ENCODE measurements around the gene NDUFB6. TPM values are rescaled to one million over a fixed set of nuclear protein-coding genes. Genes with fewer than 3 reads are reported as not detected.

Gene NDUFB6
- total RNA-seq, 6 donors from 2014 or later = 3.1 to 46.9 (median 25.9) TPM

DNA sequence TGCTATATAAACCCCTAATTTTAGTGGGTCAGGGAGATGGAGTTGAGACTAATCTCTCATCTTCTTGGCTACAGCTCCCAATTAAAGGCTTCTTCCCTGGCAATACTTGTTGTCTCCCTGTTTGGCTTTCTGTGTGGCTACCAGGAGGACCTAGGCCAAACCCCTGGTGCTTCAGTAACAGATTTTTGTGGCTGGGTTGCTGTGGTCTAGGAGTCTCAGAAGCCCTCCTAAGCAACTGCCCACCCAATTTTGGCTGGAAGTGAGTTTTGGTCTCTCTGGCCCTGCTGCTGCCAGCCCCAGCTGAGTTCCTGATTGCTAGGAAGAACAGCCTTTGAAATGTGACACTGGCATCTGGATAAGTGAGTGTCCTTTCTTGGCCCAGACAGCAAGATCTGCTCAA is 56.7 kb downstream of the NDUFB6 start:
- Histone ChIP-seq H3K27me3 (no peaks in the 10 kb centered on the region), H3K4me3 (no peak overlapping the region), H3K27ac (no peak overlapping the region), H3K9me3 (no peaks in the 10 kb centered on the region), H3K4me1 (peaks cover 0 to 6% (median 0%) of the 10 kb centered on the region in 4 donors), H3K36me3 (peaks cover 0 to 3% (median 0%) of the 10 kb centered on the region in 4 donors)
- TF ChIP-seq EP300 (IDR thresholded peaks at IDR 0.05) = no peak
- TF ChIP-seq POLR2AphosphoS5 (IDR thresholded peaks at IDR 0.05) = no peak
- TF ChIP-seq POLR2A (IDR thresholded peaks at IDR 0.05) = no peak
- TF ChIP-seq, protein P1, sequence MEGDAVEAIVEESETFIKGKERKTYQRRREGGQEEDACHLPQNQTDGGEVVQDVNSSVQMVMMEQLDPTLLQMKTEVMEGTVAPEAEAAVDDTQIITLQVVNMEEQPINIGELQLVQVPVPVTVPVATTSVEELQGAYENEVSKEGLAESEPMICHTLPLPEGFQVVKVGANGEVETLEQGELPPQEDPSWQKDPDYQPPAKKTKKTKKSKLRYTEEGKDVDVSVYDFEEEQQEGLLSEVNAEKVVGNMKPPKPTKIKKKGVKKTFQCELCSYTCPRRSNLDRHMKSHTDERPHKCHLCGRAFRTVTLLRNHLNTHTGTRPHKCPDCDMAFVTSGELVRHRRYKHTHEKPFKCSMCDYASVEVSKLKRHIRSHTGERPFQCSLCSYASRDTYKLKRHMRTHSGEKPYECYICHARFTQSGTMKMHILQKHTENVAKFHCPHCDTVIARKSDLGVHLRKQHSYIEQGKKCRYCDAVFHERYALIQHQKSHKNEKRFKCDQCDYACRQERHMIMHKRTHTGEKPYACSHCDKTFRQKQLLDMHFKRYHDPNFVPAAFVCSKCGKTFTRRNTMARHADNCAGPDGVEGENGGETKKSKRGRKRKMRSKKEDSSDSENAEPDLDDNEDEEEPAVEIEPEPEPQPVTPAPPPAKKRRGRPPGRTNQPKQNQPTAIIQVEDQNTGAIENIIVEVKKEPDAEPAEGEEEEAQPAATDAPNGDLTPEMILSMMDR (IDR thresholded peaks at IDR 0.05) = no peak
- no peak for DNase-seq
- ATAC-seq (ENCODE audit: low FRiP score in 2 of 2) = no peak

DNA sequence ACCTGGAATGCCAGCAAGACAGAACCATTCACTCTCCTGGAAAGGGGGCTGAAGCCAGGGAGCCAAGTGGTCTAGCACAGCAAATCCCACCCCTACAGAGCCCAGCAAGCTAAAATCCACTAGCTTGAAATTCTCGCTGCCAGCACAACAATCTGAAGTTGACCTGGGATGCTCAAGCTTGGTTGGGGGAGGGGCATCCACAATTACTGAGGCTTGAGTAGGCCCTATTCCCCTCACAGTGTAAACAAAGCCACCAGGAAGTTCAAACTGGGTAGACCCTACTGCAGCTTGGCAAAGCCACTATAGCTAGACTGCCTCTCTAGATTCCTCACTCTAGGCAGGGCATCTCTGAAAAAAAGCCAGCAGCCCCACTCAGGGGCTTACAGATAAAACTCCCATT is 64.2 kb downstream of the NDUFB6 start:
- DNase-seq = no peak
- peaks cover 5 to 12% (median 9%) of the 10 kb centered on the region in 4 donors for H3K4me1 ChIP-seq
- no peak overlapping the region for H3K27ac ChIP-seq
- no peak for ATAC-seq (ENCODE audit: low FRiP score in 2 of 2)
- TF ChIP-seq, protein P1 (IDR thresholded peaks at IDR 0.05) = no peak
- no peaks in the 10 kb centered on the region for H3K9me3 ChIP-seq
- no peak overlapping the region for H3K4me3 ChIP-seq
- H3K36me3 ChIP-seq = no peaks in the 10 kb centered on the region
- no peaks in the 10 kb centered on the region for H3K27me3 ChIP-seq
- 81 to 83% methylated on average over 1 of the region's 1 CpG for WGBS, 2 donors

DNA sequence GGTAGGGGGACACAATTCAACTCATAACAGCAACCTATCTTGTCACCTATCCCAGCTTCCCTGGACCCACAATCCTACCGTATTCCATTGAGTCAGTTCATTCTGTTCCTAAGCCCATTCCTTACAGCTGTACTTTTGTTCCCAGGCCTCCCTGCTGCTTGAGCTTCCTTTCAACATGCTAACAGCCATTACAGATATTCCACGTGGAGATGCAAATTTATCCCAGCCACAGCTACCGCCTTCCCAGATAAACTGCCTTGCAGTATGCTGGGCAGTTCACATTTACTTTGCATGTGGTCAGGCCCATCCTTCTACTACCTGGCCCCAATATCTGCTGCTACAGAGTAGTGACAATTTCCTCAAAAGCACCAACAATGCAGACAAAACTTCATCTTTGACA is 70.0 kb downstream of the NDUFB6 start:
- WGBS, 2 donors = 91 to 97% methylated on average over 3 of the region's 3 CpGs
- DNase-seq (no peak), ATAC-seq (ENCODE audit: low FRiP score in 2 of 2) (no peak)
- no peaks in the 10 kb centered on the region for H3K9me3 ChIP-seq
- peaks cover 0 to 24% (median 7%) of the 10 kb centered on the region in 4 donors for H3K36me3 ChIP-seq
- H3K4me1 ChIP-seq = peaks cover 0 to 5% (median 0%) of the 10 kb centered on the region in 4 donors
- H3K27me3 ChIP-seq = no peaks in the 10 kb centered on the region
- H3K4me3 ChIP-seq = no peak overlapping the region
- H3K27ac ChIP-seq = no peak overlapping the region
- TF ChIP-seq EP300 (IDR thresholded peaks at IDR 0.05) = no peak
- TF ChIP-seq, protein P1 (IDR thresholded peaks at IDR 0.05) = no peak
- no peak for TF ChIP-seq POLR2A (IDR thresholded peaks at IDR 0.05)
- TF ChIP-seq POLR2AphosphoS5 (IDR thresholded peaks at IDR 0.05) = no peak

Other genes with a start within 250 kb of the NDUFB6 start
- 10 to 100 TPM; 12.4 to 33.0 (median 29.1) TPM for gene ACO1, start 188.5 kb downstream of the NDUFB6 start, total RNA-seq
- gene RIGI, start 47.0 kb downstream of the NDUFB6 start, total RNA-seq = 10 to 100 TPM in 5 of 6 donors, 1 to 10 TPM in 1; 7.8 to 24.1 (median 15.3) TPM
- gene SMIM27, start 20.8 kb downstream of the NDUFB6 start, total RNA-seq = 10 to 100 TPM in 1 of 6 donors, 1 to 10 TPM in 5; 2.1 to 14.4 (median 5.5) TPM
- gene TOPORS, start 20.6 kb downstream of the NDUFB6 start, total RNA-seq = 10 to 100 TPM; 11.2 to 25.7 (median 14.2) TPM
- gene TAF1L, start 62.5 kb upstream of the NDUFB6 start, total RNA-seq = not detected
- not detected for gene TMEM215, start 210.4 kb upstream of the NDUFB6 start, total RNA-seq